Measurements from ENCODE around the gene AIG1.
A peak's percentile ranks its signal among the peaks of the same experiment; 100 is the strongest.
"Not testable (repeated sequence)": the region's sequence is repeated elsewhere in the genome, so short reads cannot be mapped to it uniquely, and the experiment has no call there.

Gene AIG1

GRCh38 chr6:143044345-143044744, 16.3 kb upstream of the AIG1 start:
- not testable (repeated sequence) for DNase-seq; H3K4me3 Mint-ChIP-seq; H3K4me1 Mint-ChIP-seq; ATAC-seq; H3K36me3 Mint-ChIP-seq (ENCODE audit: low read depth); H3K9me3 Mint-ChIP-seq; H3K27ac Mint-ChIP-seq
- H3K27me3 Mint-ChIP-seq, result peaks cover 16% of the 10 kb centered on the region

GRCh38 chr6:143049611-143050010, 11.1 kb upstream of the AIG1 start:
- Mint-ChIP-seq H3K9me3 (no peaks in the 10 kb centered on the region), H3K27me3 (peaks cover 11% of the 10 kb centered on the region), H3K4me1 (peaks cover 9% of the 10 kb centered on the region), H3K4me3 (no peak overlapping the region), H3K27ac (no peak overlapping the region), H3K36me3 (ENCODE audit: low read depth) (no peaks in the 10 kb centered on the region)
- DNase-seq (no peak), ATAC-seq (no peak)

GRCh38 chr6:143050509-143050908, 10.2 kb upstream of the AIG1 start:
- H3K27ac Mint-ChIP-seq, result no peak overlapping the region
- no peaks in the 10 kb centered on the region for H3K9me3 Mint-ChIP-seq
- no peak overlapping the region for H3K4me3 Mint-ChIP-seq

GRCh38 chr6:143052282-143052681, 8.4 kb upstream of the AIG1 start:
- Mint-ChIP-seq H3K9me3 (no peaks in the 10 kb centered on the region), H3K27me3 (peaks cover 3% of the 10 kb centered on the region), H3K27ac (no peak overlapping the region), H3K4me1 (peaks cover 9% of the 10 kb centered on the region), H3K4me3 (no peak overlapping the region), H3K36me3 (ENCODE audit: low read depth) (no peaks in the 10 kb centered on the region)
- DNase-seq (no peak), ATAC-seq (no peak)

More at GRCh38 chr6:143050509-143050908, 10.2 kb upstream of the AIG1 start:
- H3K4me1 Mint-ChIP-seq, result peaks cover 9% of the 10 kb centered on the region
- no peak for DNase-seq
- peaks cover 5% of the 10 kb centered on the region for H3K27me3 Mint-ChIP-seq
- no peak for ATAC-seq
- no peaks in the 10 kb centered on the region for H3K36me3 Mint-ChIP-seq (ENCODE audit: low read depth)

DNA sequence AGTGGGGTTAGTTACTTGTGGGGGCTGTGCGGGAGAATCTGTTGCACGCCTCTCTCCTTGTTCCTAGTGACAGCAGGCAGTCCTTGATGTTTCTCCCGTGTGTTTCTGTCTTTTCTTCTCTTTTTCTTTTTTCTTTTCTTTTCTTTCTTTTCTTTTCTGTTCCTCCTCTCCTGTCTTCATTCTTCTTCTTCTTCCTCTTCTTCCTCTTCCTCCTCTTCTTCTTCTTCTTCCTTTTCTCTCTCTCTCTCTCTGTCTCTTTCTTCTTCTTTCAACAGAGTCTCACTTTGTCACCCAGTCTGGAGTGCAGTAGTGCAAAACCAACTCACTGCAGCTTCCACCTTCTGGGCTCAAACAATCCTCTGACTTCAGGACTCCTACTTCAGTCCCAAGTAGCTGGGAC, 6.8 kb upstream of the AIG1 start:
- H3K9me3 Mint-ChIP-seq, result no peaks in the 10 kb centered on the region
- DNase-seq (no peak), ATAC-seq (no peak)
- H3K27me3 Mint-ChIP-seq, result peaks cover 3% of the 10 kb centered on the region
- H3K4me3 Mint-ChIP-seq, result no peak overlapping the region
- H3K27ac Mint-ChIP-seq, result no peak overlapping the region
- no peaks in the 10 kb centered on the region for H3K36me3 Mint-ChIP-seq (ENCODE audit: low read depth)
- H3K4me1 Mint-ChIP-seq, result peaks cover 11% of the 10 kb centered on the region

DNA sequence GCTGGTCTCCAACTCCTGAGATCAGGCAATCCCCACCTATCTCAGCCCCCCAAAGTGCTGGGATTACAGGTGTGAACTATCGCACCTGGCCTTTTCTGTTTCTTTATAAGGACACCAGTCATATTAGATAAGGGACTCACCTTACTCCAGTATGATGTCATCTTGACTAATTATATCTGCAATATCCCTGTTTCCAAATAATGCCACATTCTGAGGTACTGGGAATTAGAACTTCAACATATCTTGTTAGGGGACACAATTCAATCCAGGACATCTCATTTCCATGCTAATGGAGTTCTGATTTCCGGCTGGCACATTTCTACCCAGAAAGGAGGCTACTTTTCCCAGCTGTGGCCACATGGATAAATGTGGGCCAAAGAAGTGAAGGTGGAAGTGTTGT, 6.4 kb upstream of the AIG1 start:
- no peak for ATAC-seq
- H3K27me3 Mint-ChIP-seq, result peaks cover 3% of the 10 kb centered on the region
- H3K27ac Mint-ChIP-seq, result no peak overlapping the region
- H3K4me3 Mint-ChIP-seq, result no peak overlapping the region
- peaks cover 15% of the 10 kb centered on the region for H3K4me1 Mint-ChIP-seq
- H3K9me3 Mint-ChIP-seq, result no peaks in the 10 kb centered on the region
- H3K36me3 Mint-ChIP-seq (ENCODE audit: low read depth), result no peaks in the 10 kb centered on the region
- no peak for DNase-seq

DNA sequence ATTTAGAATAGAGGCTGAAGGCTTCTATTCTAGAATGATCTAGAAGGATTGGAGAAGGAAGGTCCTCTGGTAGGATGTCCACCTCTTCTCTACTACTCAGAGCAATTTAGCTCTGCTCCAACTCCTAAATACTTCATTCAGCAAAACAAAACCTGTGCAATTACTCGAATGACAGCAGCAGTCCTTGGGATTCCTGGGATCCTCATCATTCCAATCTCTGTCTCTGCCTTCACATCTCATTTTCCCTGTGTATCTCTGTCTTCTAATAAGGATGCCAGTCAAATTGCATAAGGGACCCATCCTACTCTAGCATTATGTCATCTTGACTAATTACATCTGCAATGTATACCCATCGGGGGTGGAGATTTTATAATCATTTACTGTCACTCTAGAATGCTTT, 5.5 kb upstream of the AIG1 start:
- no peak for DNase-seq
- Mint-ChIP-seq H3K36me3 (ENCODE audit: low read depth) (no peaks in the 10 kb centered on the region), H3K27me3 (peaks cover 3% of the 10 kb centered on the region), H3K4me1 (peaks cover 23% of the 10 kb centered on the region), H3K27ac (no peak overlapping the region), H3K4me3 (no peak overlapping the region), H3K9me3 (no peaks in the 10 kb centered on the region)
- ATAC-seq, result no peak

DNA sequence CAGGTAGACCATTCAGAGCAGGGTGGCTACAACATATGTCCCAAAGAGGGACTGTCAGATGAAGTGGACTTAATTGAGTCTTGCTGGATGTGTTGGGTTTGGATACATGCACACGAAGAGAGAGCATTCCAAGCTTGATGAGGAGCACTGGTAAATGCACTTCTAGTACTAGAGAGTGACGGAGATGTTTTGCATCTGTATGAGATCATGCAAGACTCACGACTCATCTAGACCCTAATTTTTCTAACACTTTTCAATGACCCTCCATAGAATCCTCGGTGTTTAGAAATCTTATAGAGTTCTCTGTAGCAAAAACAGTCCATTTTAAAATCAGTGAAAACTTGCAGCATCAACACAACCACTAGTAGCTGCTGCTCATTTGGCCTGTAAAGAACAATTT, 4.8 kb upstream of the AIG1 start:
- H3K27ac Mint-ChIP-seq, result no peak overlapping the region
- H3K4me3 Mint-ChIP-seq, result no peak overlapping the region
- no peak for DNase-seq
- peaks cover 27% of the 10 kb centered on the region for H3K4me1 Mint-ChIP-seq
- peaks cover 3% of the 10 kb centered on the region for H3K27me3 Mint-ChIP-seq
- ATAC-seq, result no peak
- H3K9me3 Mint-ChIP-seq, result no peaks in the 10 kb centered on the region
- H3K36me3 Mint-ChIP-seq (ENCODE audit: low read depth), result no peaks in the 10 kb centered on the region

DNA sequence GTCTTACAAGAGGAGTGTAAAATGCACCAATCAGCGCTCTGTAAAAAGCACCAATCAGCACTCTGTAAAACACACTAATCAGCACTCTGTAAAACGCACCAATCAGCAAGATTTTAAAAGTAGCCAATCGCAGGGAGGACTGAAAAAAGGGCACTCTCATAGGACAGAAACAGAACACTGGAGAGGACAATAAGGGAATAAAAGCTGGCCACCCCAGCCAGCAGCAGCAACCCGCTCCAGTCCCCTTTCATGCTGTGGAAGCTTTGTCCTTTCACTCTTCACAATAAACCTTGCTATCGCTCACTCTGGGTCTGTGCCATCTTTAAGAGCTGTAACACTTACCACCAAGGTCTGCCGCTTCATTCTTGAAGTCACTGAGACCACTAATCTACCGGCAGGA, 1.7 kb upstream of the AIG1 start:
- Mint-ChIP-seq H3K4me1 (peaks cover 27% of the 10 kb centered on the region), H3K27me3 (peaks cover under 1% of the 10 kb centered on the region), H3K36me3 (ENCODE audit: low read depth) (no peaks in the 10 kb centered on the region), H3K27ac (peak overlapping the region; percentile 90), H3K9me3 (no peaks in the 10 kb centered on the region), H3K4me3 (peak overlapping the region; percentile 30)
- no peak for ATAC-seq
- DNase-seq, result no peak

DNA sequence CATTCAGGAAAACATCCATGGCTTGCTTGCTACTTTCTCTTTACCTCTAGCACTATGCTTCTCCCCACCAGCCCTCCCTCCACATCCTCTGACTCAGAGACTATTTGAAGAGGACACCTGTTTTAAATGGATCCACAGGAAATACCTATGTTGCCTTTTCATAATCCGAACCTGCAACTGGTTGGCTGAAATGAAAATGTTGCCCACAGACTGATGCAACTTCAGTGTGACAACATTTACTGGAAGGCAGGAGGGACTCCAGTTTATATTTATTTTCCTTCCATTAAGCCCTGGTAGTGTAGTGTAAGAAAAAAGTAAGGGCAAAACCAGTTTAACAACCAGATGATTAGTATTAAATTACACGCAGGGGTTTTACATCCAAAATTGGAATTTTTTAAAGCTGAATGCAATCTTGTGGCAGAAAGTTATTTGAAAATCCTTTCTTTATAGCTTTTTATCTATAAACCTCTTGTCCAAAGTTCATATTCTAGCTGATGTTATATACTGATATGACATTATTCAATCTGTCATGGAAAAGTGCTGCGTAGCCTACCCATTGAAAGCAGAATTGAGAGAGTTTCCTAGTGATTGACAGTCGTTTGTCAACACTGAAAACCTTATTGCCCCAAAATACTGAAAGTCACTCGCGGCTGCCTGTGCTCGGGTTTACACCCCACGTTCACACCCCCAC, 881 bp upstream of the AIG1 start:
- peak; percentile 60 for ATAC-seq
- peak overlapping the region; percentile 88 for H3K4me3 Mint-ChIP-seq

GRCh38 chr6:143060354-143060805, 309 bp upstream of the AIG1 start:
- Mint-ChIP-seq H3K36me3 (ENCODE audit: low read depth) (no peaks in the 10 kb centered on the region), H3K27ac (peak overlapping the region; percentile 90), H3K27me3 (no peaks in the 10 kb centered on the region), H3K9me3 (no peaks in the 10 kb centered on the region), H3K4me1 (peaks cover 27% of the 10 kb centered on the region), H3K4me3 (peak overlapping the region; percentile 88)
- peak; percentile 79 for ATAC-seq
- peak; percentile 75 for DNase-seq

More for the DNA sequence above, 881 bp upstream of the AIG1 start:
- Mint-ChIP-seq H3K27me3 (no peaks in the 10 kb centered on the region), H3K9me3 (no peaks in the 10 kb centered on the region), H3K27ac (peak overlapping the region; percentile 90), H3K36me3 (ENCODE audit: low read depth) (no peaks in the 10 kb centered on the region), H3K4me1 (peaks cover 27% of the 10 kb centered on the region)
- peak; percentile 19 for DNase-seq

GRCh38 chr6:143061597-143062385, 1.1 kb downstream of the AIG1 start:
- H3K27ac Mint-ChIP-seq, result peak overlapping the region; percentile 87
- H3K4me3 Mint-ChIP-seq, result peak overlapping the region; percentile 88
- no peaks in the 10 kb centered on the region for H3K36me3 Mint-ChIP-seq (ENCODE audit: low read depth)
- H3K9me3 Mint-ChIP-seq, result no peaks in the 10 kb centered on the region
- ATAC-seq (no peak), DNase-seq (no peak)
- peaks cover 27% of the 10 kb centered on the region for H3K4me1 Mint-ChIP-seq
- no peaks in the 10 kb centered on the region for H3K27me3 Mint-ChIP-seq

DNA sequence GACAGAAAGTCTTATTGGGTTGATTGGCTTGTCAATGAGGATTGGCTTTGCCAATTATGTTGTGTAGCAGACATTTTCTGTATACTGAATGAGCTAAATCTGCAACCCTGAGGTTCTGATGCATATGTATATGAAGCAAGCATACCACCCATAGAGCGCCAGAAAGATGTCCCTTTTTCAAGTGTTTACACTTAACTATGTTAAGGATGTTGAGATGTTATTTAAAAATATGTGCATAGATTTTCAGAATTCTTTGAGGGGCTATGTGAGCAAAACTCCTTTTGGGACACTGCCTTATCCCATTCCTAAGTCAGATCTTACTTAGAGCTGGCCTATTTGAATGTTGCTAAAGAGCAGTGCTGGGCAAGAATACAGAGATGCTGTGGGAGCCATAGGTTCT, 1.9 kb downstream of the AIG1 start:
- no peak for DNase-seq
- no peaks in the 10 kb centered on the region for H3K9me3 Mint-ChIP-seq
- H3K4me1 Mint-ChIP-seq, result peaks cover 27% of the 10 kb centered on the region
- H3K4me3 Mint-ChIP-seq, result no peak overlapping the region
- H3K27ac Mint-ChIP-seq, result no peak overlapping the region
- ATAC-seq, result no peak
- no peaks in the 10 kb centered on the region for H3K27me3 Mint-ChIP-seq
- no peaks in the 10 kb centered on the region for H3K36me3 Mint-ChIP-seq (ENCODE audit: low read depth)

DNA sequence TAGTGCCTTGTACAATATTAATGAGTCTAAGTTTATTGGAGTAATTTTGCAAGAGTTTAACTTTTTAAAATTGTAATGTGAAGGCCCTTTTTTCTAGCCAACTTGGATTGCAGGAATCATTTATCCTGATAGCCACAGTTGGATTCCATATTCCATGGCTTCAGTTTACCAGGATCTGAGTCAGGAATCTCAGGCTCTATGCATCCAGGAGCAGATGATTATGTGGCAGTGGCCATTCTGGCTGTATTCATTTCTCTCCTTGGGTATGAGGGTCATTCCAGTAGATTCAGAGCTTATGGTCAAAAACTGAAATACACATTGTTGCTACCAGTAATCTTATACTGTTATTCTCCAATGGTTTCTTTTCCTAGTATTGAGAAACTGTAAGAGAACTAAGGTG, 2.9 kb downstream of the AIG1 start:
- H3K4me1 Mint-ChIP-seq, result peaks cover 27% of the 10 kb centered on the region
- H3K27me3 Mint-ChIP-seq, result no peaks in the 10 kb centered on the region
- no peak overlapping the region for H3K4me3 Mint-ChIP-seq
- no peak overlapping the region for H3K27ac Mint-ChIP-seq
- ATAC-seq (no peak), DNase-seq (no peak)
- H3K9me3 Mint-ChIP-seq, result no peaks in the 10 kb centered on the region
- H3K36me3 Mint-ChIP-seq (ENCODE audit: low read depth), result no peaks in the 10 kb centered on the region

DNA sequence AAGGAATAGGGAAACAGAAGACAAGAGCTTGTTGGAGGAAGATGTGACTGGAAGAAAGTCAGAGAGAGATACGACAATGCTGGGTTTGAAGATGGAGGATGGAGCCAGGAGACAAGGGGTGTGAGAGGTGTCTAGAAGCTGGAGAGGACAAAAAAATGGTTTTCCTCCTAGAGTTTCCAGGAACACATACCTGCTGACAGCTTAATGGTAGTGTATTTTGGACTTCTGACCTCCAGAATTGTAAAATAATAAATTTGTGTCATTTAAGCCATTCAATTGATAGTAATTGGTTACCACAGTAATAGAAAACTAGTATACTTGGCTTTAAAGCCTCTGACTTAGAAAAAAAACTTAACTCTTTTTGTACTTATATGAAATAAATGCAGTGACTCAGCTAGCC, 3.6 kb downstream of the AIG1 start:
- H3K27ac Mint-ChIP-seq, result no peak overlapping the region
- ATAC-seq, result no peak

More for the DNA sequence above, 3.6 kb downstream of the AIG1 start:
- no peaks in the 10 kb centered on the region for H3K36me3 Mint-ChIP-seq (ENCODE audit: low read depth)
- H3K4me3 Mint-ChIP-seq, result no peak overlapping the region
- H3K27me3 Mint-ChIP-seq, result no peaks in the 10 kb centered on the region
- H3K4me1 Mint-ChIP-seq, result peaks cover 21% of the 10 kb centered on the region
- no peak for DNase-seq
- H3K9me3 Mint-ChIP-seq, result no peaks in the 10 kb centered on the region

All from activated naive CD8-positive, alpha-beta T cell treated with anti-CD3 and anti-CD28 coated beads, Interleukin-2, amount 50 U/mL, for 24 hours (primary cell).